Measurements from ENCODE around the gene GCNA.

DNA sequence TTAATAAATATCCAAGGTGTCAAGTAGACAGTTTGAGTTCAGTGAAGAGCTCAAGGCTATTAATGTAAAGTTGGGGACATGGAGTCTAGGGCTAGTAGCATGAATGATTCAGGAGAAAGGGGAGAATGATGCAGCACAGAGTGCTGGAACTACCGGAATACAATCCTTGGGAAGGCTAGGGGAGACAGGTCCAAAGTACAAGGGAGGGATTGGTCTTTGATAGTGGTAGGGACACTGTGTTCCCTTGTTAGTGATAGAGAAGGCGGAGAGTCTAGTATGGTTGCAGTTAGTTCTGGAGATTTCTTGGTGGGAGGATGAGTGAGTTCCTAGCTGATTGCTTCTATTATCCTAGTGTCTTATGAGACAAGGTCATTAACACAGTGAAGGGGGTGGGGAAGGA lies 8.7 kb downstream of the GCNA start:
- TF ChIP-seq, protein P1, sequence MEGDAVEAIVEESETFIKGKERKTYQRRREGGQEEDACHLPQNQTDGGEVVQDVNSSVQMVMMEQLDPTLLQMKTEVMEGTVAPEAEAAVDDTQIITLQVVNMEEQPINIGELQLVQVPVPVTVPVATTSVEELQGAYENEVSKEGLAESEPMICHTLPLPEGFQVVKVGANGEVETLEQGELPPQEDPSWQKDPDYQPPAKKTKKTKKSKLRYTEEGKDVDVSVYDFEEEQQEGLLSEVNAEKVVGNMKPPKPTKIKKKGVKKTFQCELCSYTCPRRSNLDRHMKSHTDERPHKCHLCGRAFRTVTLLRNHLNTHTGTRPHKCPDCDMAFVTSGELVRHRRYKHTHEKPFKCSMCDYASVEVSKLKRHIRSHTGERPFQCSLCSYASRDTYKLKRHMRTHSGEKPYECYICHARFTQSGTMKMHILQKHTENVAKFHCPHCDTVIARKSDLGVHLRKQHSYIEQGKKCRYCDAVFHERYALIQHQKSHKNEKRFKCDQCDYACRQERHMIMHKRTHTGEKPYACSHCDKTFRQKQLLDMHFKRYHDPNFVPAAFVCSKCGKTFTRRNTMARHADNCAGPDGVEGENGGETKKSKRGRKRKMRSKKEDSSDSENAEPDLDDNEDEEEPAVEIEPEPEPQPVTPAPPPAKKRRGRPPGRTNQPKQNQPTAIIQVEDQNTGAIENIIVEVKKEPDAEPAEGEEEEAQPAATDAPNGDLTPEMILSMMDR (conservative IDR thresholded peaks at IDR 0.05; ENCODE audit: low read length): no peak
- no peak for TF ChIP-seq EZH2phosphoT487 (IDR thresholded peaks at IDR 0.05; ENCODE audit: borderline replicate concordance, low read depth, low read length)
